WTC11 (cell line): ENCODE data around the gene STX5.
A peak's percentile ranks its signal among the peaks of the same experiment; 100 is the strongest.

Experiments
- ZNF423 ChIP-seq: fragments of 250-450 bp; sonication (Bioruptor Pico); IDR thresholded peaks from 2 replicates; pipeline ENCODE4 v2.1.2; 2022; ENCODE audit warnings: mild to moderate bottlenecking, moderate library complexity
- TF ChIP-seq, protein P1 (sequence below): fragments of 200-600 bp; IDR thresholded peaks from 2 replicates; pipeline ENCODE4 v1.8.0; 2022; ENCODE audit warnings: antibody characterized with exemption

GRCh38 chr11:62786318-62787004 lies 45.4 kb downstream of the STX5 start:
- TF ChIP-seq, protein P1, sequence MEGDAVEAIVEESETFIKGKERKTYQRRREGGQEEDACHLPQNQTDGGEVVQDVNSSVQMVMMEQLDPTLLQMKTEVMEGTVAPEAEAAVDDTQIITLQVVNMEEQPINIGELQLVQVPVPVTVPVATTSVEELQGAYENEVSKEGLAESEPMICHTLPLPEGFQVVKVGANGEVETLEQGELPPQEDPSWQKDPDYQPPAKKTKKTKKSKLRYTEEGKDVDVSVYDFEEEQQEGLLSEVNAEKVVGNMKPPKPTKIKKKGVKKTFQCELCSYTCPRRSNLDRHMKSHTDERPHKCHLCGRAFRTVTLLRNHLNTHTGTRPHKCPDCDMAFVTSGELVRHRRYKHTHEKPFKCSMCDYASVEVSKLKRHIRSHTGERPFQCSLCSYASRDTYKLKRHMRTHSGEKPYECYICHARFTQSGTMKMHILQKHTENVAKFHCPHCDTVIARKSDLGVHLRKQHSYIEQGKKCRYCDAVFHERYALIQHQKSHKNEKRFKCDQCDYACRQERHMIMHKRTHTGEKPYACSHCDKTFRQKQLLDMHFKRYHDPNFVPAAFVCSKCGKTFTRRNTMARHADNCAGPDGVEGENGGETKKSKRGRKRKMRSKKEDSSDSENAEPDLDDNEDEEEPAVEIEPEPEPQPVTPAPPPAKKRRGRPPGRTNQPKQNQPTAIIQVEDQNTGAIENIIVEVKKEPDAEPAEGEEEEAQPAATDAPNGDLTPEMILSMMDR = peak; percentile 96
- no peak for TF ChIP-seq ZNF423 (CRISPR knock-in tag)
